NB4 (cell line): ENCODE data around the gene SERPINI2.

Experiments
- CTCF ChIP-seq: IDR thresholded peaks from one replicate; pipeline ENCODE4 v1.5.1; 2012; ENCODE audit warnings: low read depth, low read length
- MAX ChIP-seq: IDR thresholded peaks from 2 replicates; pipeline ENCODE4 v1.6.1; 2011; ENCODE audit warnings: low read depth, low read length
- POLR2A ChIP-seq: IDR thresholded peaks from 2 replicates; pipeline ENCODE4 v1.6.1; 2011; ENCODE audit warnings: mild to moderate bottlenecking; ENCODE audit not compliant: insufficient read length; ENCODE audit errors: extremely low read depth

GRCh38 chr3:167450195-167450594, 23.6 kb downstream of the SERPINI2 start:
- TF ChIP-seq CTCF (no peak), POLR2A (no peak), MAX (no peak)
